Testis (tissue), 3 donors: ENCODE measurements around the gene CEP76. TPM values are rescaled to one million over a fixed set of nuclear protein-coding genes. Genes with fewer than 3 reads are reported as not detected.

Source experiments
- DNase-seq: peaks from one replicate; pipeline ENCODE4 v3.0.0-alpha.2; 2019
- H3K27ac ChIP-seq, 2 donors: fragments of 200-600 bp; sonication (generic); one replicate each; pipeline ENCODE4 v1.5.1; 2019
- H3K27me3 ChIP-seq: fragments of 200-600 bp; sonication (generic); one replicate; pipeline ENCODE4 v1.5.1; 2019
- H3K36me3 ChIP-seq: fragments of 200-600 bp; sonication (generic); one replicate; pipeline ENCODE4 v1.5.1; 2017; ENCODE audit warnings: low read depth; ENCODE audit errors: missing control alignments
- H3K4me1 ChIP-seq: fragments of 200-600 bp; sonication (generic); one replicate; pipeline ENCODE4 v1.5.1; 2019
- H3K4me3 ChIP-seq, 2 donors: fragments of 200-600 bp; sonication (generic); one replicate each; pipeline ENCODE4 v1.5.1; 2017 to 2019
- H3K9me3 ChIP-seq: fragments of 200-600 bp; sonication (generic); one replicate; pipeline ENCODE4 v1.5.1; 2017
- POLR2A ChIP-seq: fragments of 450-650 bp; IDR thresholded peaks from one replicate; pipeline ENCODE4 v1.6.1; 2017; ENCODE audit warnings: antibody characterized with exemption, mild to moderate bottlenecking, moderate library complexity
- WGBS, 2 donors: methylation state at CpG; one replicate each; pipeline ENCODE4 v1.1.5; 2018; 5-methylcytosine and 5-hydroxymethylcytosine counted together
- intact Hi-C: fragments of 100-400 bp; cut with DNase I; formaldehyde crosslinking; loops from one replicate; pipeline ENCODE4 v1.15.1; 2023; ENCODE audit warnings: low total_unique reads
- polyA plus RNA-seq: library from polyadenylated mRNA; stranded (reverse); fragments of 350-450 nt; fragmentation: Illumina TruSeq; extraction: RNeasy Lipid Tissue Mini Kit (QIAGEN cat#74804); gene quantifications from one replicate; pipeline ENCODE4 v1.2.3, GENCODE V29; 2014; ENCODE audit warnings: low read depth, low replicate concordance; ENCODE audit not compliant: insufficient read depth
- total RNA-seq, 2 donors: library from RNA; depleted of rRNA; stranded (reverse); fragments of >200 nt; gene quantifications; one replicate each; pipeline ENCODE4 v1.2.3, GENCODE V29; 2016
- TF ChIP-seq, protein P1 (sequence below), 3 experiments: fragments of 450-650 bp in 2 of 3; fragments of 200-600 bp in 1 of 3; sonication (generic) in 1 of 3; IDR thresholded peaks; one replicate each; pipeline ENCODE4 v1.5.1; 2016 to 2019; ENCODE audit warnings: antibody characterized with exemption in 3 of 3, mild to moderate bottlenecking in 2 of 3, moderate library complexity in 1 of 3

Gene CEP76
- total and polyA plus RNA-seq, 3 donors from 2014 or later, result 26.7 to 48.6 (median 44.5) TPM

DNA sequence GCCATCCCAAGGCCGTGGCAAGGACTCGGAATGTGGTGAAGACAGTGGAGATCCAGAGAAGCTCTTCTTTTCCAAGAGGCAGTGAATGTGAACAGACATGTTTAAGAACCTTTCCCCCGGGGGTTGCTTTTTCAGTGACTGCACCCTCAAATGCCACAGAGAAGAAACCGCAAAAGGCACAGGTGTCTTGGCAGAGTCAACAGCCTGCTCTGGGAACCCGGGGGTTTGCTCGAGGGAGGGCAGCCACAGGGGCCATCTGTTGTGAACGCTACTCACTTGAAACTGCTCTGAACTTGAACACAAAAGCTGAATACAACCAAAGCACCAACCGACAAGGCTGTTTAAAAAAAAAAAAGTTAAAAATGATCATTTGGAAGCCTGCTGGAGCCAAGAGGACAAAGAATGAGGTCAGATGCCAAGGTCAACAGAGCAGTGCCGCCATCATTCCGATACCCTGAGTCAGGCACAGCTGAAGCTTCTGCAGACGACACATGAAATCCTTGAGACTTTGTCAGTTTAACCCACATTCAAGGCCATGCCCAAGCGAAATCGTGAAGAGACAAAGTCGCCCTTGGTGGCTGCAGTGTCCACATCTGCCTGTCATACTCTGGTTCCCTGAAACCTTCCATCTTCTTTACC, 47.7 kb upstream of the CEP76 start:
- Histone ChIP-seq H3K9me3 (no peaks in the 10 kb centered on the region), H3K27ac (no peak overlapping the region), H3K4me3 (no peak overlapping the region), H3K36me3 (no peaks in the 10 kb centered on the region), H3K4me1 (no peaks in the 10 kb centered on the region), H3K27me3 (no peaks in the 10 kb centered on the region)
- TF ChIP-seq, protein P1, sequence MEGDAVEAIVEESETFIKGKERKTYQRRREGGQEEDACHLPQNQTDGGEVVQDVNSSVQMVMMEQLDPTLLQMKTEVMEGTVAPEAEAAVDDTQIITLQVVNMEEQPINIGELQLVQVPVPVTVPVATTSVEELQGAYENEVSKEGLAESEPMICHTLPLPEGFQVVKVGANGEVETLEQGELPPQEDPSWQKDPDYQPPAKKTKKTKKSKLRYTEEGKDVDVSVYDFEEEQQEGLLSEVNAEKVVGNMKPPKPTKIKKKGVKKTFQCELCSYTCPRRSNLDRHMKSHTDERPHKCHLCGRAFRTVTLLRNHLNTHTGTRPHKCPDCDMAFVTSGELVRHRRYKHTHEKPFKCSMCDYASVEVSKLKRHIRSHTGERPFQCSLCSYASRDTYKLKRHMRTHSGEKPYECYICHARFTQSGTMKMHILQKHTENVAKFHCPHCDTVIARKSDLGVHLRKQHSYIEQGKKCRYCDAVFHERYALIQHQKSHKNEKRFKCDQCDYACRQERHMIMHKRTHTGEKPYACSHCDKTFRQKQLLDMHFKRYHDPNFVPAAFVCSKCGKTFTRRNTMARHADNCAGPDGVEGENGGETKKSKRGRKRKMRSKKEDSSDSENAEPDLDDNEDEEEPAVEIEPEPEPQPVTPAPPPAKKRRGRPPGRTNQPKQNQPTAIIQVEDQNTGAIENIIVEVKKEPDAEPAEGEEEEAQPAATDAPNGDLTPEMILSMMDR (IDR thresholded peaks at IDR 0.05), result no peak
- WGBS, 2 donors, result 72 to 74% methylated on average over 14 of the region's 14 CpGs
- no peak for DNase-seq
- intact Hi-C loops, result no loop called here

DNA sequence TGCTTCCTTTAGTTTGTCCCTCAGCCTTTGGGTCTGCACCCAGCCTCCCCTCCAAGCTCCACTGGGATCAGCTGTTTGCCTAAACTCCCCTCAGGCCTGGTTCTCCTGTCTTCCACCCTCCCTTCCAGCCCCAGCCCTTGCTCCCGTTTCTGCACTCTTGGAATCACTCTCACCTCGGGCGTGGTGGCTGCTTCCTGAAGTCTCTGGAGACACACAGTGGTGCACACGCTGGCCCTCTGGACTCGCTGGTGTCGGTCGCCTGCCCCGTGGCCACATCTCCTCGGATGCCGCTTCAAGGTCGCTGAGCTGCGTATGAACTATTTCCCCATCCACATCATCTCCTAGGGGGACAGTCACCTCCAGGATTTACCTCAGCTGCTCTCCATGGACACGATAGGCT, 46.6 kb upstream of the CEP76 start:
- TF ChIP-seq POLR2A, result no peak
- TF ChIP-seq, protein P1 (IDR thresholded peaks at IDR 0.05), result no peak
- DNase-seq, result no peak
- no peaks in the 10 kb centered on the region for H3K36me3 ChIP-seq
- H3K4me3 ChIP-seq, result no peak overlapping the region
- 75 to 80% methylated on average over 13 of the region's 13 CpGs for WGBS, 2 donors
- no peaks in the 10 kb centered on the region for H3K9me3 ChIP-seq
- no peak overlapping the region for H3K27ac ChIP-seq
- intact Hi-C loops, result no loop called here
- H3K4me1 ChIP-seq, result no peaks in the 10 kb centered on the region
- no peaks in the 10 kb centered on the region for H3K27me3 ChIP-seq

DNA sequence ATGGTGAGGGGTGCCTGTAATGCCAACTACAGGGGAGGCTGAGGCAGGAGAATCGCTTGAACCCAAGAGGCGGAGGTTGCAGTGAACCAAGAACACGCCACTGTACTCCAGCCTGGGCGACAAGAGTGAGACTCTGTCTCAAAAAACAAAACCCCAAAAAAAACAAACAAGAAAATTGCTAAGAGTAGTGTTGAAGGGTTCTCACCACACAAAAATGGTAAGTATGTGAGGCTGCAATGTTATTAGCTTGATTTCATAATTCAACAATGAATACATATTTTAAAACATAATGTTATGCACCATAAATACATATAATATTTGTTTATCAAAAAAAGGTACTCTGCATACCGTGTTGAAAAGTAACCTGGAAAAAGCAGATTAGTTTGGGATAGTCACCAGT, 46.1 kb upstream of the CEP76 start:
- Histone ChIP-seq H3K9me3 (no peaks in the 10 kb centered on the region), H3K36me3 (no peaks in the 10 kb centered on the region), H3K4me1 (no peaks in the 10 kb centered on the region), H3K27me3 (no peaks in the 10 kb centered on the region), H3K4me3 (no peak overlapping the region), H3K27ac (no peak overlapping the region)
- WGBS, 2 donors, result 85 to 93% methylated on average over 5 of the region's 5 CpGs
- TF ChIP-seq POLR2A, result no peak
- TF ChIP-seq, protein P1 (IDR thresholded peaks at IDR 0.05), result no peak
- intact Hi-C loops, result no loop called here
- no peak for DNase-seq

DNA sequence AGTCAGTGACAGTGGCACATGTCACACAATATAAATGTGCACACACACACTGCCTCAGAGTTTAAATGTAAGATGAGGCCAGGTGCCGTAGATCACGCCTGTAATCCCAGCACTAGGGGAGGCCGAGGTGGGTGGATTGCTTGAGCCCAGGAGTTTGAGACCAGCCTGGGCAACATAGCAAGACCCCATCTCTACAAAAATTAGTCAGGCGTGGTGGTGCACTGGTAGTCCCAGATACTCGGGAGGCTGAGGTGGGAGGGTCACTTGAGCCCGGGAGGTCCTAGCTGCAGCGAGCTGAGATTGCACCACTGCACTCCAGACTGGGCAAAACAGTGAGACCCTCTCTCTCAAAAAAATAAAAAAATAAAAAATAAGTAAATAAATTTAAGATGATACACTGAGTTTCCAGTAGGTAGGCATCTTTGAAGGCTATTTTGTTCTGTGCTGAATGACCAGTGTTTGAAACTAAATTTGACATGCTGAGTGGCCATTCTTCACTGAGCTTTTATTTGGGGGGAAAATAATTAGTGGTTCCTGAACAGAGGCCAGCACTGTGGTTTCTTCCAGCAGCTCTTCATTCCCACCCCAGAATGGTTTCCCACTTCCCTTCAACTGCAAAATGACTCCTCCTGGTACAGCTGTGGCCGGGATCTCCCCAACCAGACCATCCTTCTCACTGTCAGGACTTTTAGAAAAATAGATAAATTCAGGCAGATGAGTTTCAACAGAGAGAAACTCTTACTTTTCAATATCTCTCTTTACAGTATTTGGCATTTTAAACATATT, 45.2 kb upstream of the CEP76 start:
- intact Hi-C loops, result no loop called here
- TF ChIP-seq POLR2A, result no peak
- TF ChIP-seq, protein P1 (IDR thresholded peaks at IDR 0.05), result no peak
- DNase-seq, result no peak

More for the DNA sequence above, 45.2 kb upstream of the CEP76 start:
- 89 to 90% methylated on average over 8 of the region's 8 CpGs for WGBS, 2 donors
- no peaks in the 10 kb centered on the region for H3K36me3 ChIP-seq
- no peaks in the 10 kb centered on the region for H3K9me3 ChIP-seq
- no peak overlapping the region for H3K27ac ChIP-seq
- no peak overlapping the region for H3K4me3 ChIP-seq
- no peaks in the 10 kb centered on the region for H3K27me3 ChIP-seq
- no peaks in the 10 kb centered on the region for H3K4me1 ChIP-seq
